A673 (cell line): ENCODE data around the gene USP48. TPM values are rescaled to one million over a fixed set of nuclear protein-coding genes. Genes with fewer than 3 reads are reported as not detected.

Experiments used
- BruUV-seq: library from RNA; stranded (reverse); fragments of 400-500 nt; replicated peaks from 2 replicates; lab custom pipeline; 2021; lab: Mats Ljungman, UMichigan
- CTCF ChIA-PET: fragments of 300-600 bp; sonication (Branson Sonifier 250); formaldehyde crosslinking; loops from one replicate; lab custom pipeline; 2022; ENCODE audit warnings: antibody characterized with exemption; lab: Charles Lee
- POLR2A ChIA-PET: fragments of 300-600 bp; sonication (Branson Sonifier 250); formaldehyde crosslinking; loops from one replicate; lab custom pipeline; 2022; ENCODE audit warnings: antibody characterized with exemption; ENCODE audit not compliant: low non-redundant PET; lab: Charles Lee
- DNase-seq: peaks from one replicate; pipeline ENCODE4 v3.0.0-alpha.2; 2015; ENCODE audit warnings: low spot score
- H3K27ac ChIP-seq: fragments of 200-600 bp; sonication (generic); 2 replicates; pipeline ENCODE4 v1.5.1; 2016; ENCODE audit warnings: mixed run types, low read depth, mild to moderate bottlenecking, mixed read lengths, antibody characterized with exemption, low read length; ENCODE audit not compliant: poor library complexity, severe bottlenecking
- H3K27me3 ChIP-seq: fragments of 200-600 bp; sonication (generic); replicated peaks from 2 replicates; pipeline ENCODE4 v1.6.1; 2017; ENCODE audit warnings: mixed run types, low read depth, mild to moderate bottlenecking, mixed read lengths, antibody characterized with exemption, low read length; ENCODE audit not compliant: insufficient read depth, poor library complexity
- H3K36me3 ChIP-seq: fragments of 200-600 bp; sonication (generic); 2 replicates; pipeline ENCODE4 v1.6.1; 2016; ENCODE audit warnings: mixed run types, mild to moderate bottlenecking, mixed read lengths, antibody characterized with exemption, low read length; ENCODE audit not compliant: insufficient read depth, poor library complexity, severe bottlenecking
- H3K4me1 ChIP-seq: fragments of 200-600 bp; sonication (generic); 2 replicates; pipeline ENCODE4 v1.6.1; 2017; ENCODE audit warnings: mixed run types, mild to moderate bottlenecking, mixed read lengths, antibody characterized with exemption, low read length; ENCODE audit not compliant: insufficient read depth, poor library complexity, severe bottlenecking
- H3K4me3 ChIP-seq: fragments of 200-600 bp; sonication (generic); 2 replicates; pipeline ENCODE4 v1.5.1; 2016; ENCODE audit warnings: low read depth, mixed run types, mild to moderate bottlenecking, mixed read lengths, low read length; ENCODE audit not compliant: poor library complexity, severe bottlenecking
- H3K9me3 ChIP-seq: fragments of 200-600 bp; sonication (generic); 2 replicates; pipeline ENCODE4 v1.6.1; 2016; ENCODE audit warnings: mixed run types, low read depth, mild to moderate bottlenecking, mixed read lengths, antibody characterized with exemption, low read length; ENCODE audit not compliant: poor library complexity, severe bottlenecking
- EZH2 ChIP-seq: fragments of 200-600 bp; sonication (generic); IDR thresholded peaks from 2 replicates; pipeline ENCODE4 v1.6.1; 2017; ENCODE audit warnings: borderline replicate concordance, low read depth, mild to moderate bottlenecking, mixed read lengths, antibody characterized with exemption, low read length; ENCODE audit not compliant: poor library complexity, severe bottlenecking
- intact Hi-C: fragments of 100-400 bp; cut with micrococcal nuclease; formaldehyde crosslinking; loops from one replicate; pipeline ENCODE4 v1.10.0; 2022; ENCODE audit not compliant: unreplicated experiment
- total RNA-seq: library from RNA; stranded (reverse); gene quantifications from 2 replicates; pipeline ENCODE4 v1.2.3, GENCODE V29; 2021
- TF ChIP-seq, protein P1 (sequence below): fragments of 300-800, 200-600 bp; sonication (generic); conservative IDR thresholded peaks from 2 replicates; pipeline ENCODE4 v1.5.1; 2017; ENCODE audit warnings: low read depth, mild to moderate bottlenecking, antibody characterized with exemption, low read length, moderate library complexity, mixed read lengths

Gene USP48
- total RNA-seq, 1 experiment from 2014 or later: 74.1 TPM

DNA sequence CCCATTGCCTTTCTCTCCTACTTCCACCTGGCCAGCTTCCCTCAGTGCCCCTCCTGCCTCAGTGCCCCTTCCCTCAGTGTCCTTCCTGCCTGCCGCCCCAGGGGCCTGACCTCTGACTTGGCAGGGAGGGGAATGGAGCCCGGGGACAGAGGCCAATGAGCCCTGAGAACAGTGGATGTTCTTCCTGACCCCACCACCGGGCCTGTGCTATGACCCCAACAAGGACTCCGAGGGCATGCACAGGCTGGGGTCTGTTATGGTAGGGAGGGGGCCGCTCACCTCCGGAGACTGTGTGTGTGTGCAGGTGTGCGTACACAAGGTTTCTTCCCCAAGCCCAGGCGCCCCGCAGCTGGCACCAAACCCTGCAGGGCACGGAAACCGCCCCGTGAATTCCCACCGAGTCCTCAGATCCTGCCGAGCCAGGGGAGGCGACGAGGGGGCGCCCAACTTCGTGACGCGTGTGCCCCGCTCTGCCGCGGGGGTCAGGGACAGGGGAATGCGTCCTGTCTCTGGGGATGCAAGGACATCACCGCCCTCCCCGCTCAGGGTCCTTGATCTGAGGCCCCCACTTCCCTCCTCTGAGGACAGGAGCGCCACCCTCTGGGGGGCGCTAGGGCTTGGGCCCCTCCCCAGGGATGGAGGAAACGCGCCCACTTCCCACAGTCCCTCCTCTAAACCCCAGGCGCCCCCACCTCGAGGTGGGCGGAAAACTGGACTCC, 114.6 kb downstream of the USP48 start:
- no peak for DNase-seq
- no peak overlapping the region for H3K27ac ChIP-seq
- no peaks in the 10 kb centered on the region for H3K9me3 ChIP-seq
- TF ChIP-seq, protein P1, sequence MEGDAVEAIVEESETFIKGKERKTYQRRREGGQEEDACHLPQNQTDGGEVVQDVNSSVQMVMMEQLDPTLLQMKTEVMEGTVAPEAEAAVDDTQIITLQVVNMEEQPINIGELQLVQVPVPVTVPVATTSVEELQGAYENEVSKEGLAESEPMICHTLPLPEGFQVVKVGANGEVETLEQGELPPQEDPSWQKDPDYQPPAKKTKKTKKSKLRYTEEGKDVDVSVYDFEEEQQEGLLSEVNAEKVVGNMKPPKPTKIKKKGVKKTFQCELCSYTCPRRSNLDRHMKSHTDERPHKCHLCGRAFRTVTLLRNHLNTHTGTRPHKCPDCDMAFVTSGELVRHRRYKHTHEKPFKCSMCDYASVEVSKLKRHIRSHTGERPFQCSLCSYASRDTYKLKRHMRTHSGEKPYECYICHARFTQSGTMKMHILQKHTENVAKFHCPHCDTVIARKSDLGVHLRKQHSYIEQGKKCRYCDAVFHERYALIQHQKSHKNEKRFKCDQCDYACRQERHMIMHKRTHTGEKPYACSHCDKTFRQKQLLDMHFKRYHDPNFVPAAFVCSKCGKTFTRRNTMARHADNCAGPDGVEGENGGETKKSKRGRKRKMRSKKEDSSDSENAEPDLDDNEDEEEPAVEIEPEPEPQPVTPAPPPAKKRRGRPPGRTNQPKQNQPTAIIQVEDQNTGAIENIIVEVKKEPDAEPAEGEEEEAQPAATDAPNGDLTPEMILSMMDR: peak; percentile 54
- no peak for TF ChIP-seq EZH2
- ChIA-PET POLR2A (interaction anchor here (0.6 kb wide), 1 partner anchor 17 kb away, joined by 4 read pairs; no protein-coding TSS in a partner anchor), CTCF (no interaction called here)
- intact Hi-C loops: no loop called here
- H3K36me3 ChIP-seq: no peaks in the 10 kb centered on the region
- no TSS peak for BruUV-seq
- H3K4me3 ChIP-seq: peak overlapping the region; percentile 68
- H3K4me1 ChIP-seq: peaks cover 29% of the 10 kb centered on the region
- H3K27me3 ChIP-seq: no peaks in the 10 kb centered on the region

DNA sequence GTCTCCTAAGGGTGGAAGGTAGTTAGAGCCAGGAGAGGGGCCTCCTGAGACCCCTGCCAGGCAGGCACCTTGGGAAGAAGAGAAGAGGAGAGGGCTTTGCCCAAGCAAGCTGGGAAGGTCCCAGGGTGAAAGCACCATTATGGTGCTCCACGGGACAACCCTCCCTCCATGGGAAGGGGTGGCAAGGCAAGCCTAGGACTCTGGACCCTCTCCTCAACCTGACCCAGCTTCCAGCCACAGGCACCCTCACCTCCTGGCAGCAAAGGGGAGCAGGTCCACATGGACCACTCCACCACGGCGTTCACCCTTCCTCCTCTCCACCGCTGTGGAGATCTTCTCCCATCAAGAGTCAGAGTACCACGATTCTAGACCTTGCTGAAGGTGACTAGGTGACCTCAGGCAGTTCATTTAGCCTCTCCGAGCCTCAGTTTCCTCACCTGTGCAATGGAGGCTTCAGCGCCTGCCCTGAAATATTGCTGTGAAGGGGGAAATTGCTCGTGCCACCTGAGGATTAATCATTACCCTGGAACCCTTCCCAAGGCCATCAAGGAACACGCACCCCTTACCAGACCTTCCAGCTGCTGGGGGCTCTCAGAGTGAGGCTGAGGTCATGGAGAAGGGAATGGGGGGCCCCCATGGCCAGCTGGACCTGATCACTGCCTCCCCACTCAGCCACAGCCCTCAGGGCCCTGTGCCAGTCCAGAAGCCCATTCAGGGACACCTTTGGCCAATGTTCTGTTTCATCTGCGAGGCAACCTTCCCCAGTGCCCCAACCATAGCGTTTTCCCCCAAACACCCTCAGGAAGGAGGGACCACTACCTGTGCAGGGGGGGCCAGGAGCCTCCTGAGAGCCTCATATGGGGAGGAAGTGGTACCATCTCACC, 115.4 kb downstream of the USP48 start:
- H3K9me3 ChIP-seq: no peaks in the 10 kb centered on the region
- no peaks in the 10 kb centered on the region for H3K27me3 ChIP-seq
- ChIA-PET CTCF (no interaction called here), POLR2A (interaction anchor here (0.6 kb wide), 1 partner anchor 16 kb away, joined by 4 read pairs; no protein-coding TSS in a partner anchor)
- DNase-seq: no peak
- intact Hi-C loops: no loop called here
- H3K4me1 ChIP-seq: peaks cover 21% of the 10 kb centered on the region
- no TSS peak for BruUV-seq
- no peak overlapping the region for H3K27ac ChIP-seq
- H3K4me3 ChIP-seq: no peak overlapping the region
- no peaks in the 10 kb centered on the region for H3K36me3 ChIP-seq
- no peak for TF ChIP-seq EZH2
- TF ChIP-seq, protein P1: no peak

DNA sequence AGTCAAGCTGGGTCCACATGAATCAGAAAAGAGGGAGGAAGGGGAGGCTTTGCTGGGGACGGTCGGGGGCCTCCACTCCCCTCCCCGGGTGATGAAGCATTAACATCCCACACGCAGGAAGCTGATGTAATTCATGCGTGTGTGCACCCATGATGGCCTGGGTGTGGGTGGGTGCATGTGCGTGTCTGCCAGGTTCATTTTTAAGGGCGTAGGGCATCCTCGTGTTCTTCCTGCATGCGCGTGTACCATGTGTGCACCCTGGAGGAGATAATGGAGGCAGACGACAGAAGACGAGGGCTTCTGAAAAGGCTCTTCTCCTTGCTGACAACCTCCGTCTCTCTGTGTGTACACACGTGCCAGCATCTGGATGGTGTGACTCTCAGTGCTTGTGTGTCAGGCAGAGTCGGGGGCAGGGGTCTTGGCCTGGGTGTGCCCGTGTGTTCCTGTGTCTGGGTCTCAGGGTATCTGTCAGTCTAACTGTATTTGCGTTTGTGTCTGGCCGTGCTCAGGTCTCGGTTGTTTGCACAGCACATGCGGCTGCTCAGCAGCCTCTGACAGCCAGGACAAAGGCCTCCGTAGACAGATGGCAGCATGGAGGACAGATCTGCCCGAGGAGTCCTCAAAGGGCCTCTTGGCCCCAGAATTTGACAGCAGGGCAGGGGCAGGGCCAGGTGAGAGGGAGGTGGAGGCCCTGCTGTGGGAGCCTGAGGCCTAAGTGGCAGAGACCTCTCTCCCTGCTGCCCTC, 116.2 kb downstream of the USP48 start:
- H3K4me1 ChIP-seq: peaks cover 13% of the 10 kb centered on the region
- no peaks in the 10 kb centered on the region for H3K36me3 ChIP-seq
- intact Hi-C loops: no loop called here
- TF ChIP-seq, protein P1: no peak
- TF ChIP-seq EZH2: no peak
- no peak for DNase-seq
- H3K27ac ChIP-seq: no peak overlapping the region
- no TSS peak for BruUV-seq
- no peaks in the 10 kb centered on the region for H3K27me3 ChIP-seq
- ChIA-PET CTCF (no interaction called here), POLR2A (no interaction called here)
- H3K4me3 ChIP-seq: no peak overlapping the region
- no peaks in the 10 kb centered on the region for H3K9me3 ChIP-seq
